Fibroblast of villous mesenchyme (primary cell): ENCODE data around the gene ROR1. TPM values are rescaled to one million over a fixed set of nuclear protein-coding genes. Genes with fewer than 3 reads are reported as not detected.

ENCODE experiments used
- DNase-seq: peaks from one replicate; pipeline ENCODE4 v3.0.0-alpha.2; 2010; ENCODE audit warnings: low read depth
- H3K4me3 ChIP-seq: 2 replicates; pipeline ENCODE4 v1.5.1; 2011; ENCODE audit warnings: low read depth, mild to moderate bottlenecking, low read length
- total RNA-seq: library from RNA; depleted of rRNA; stranded (reverse); fragments of >200 nt; gene quantifications from 2 replicates; pipeline ENCODE4 v1.2.3, GENCODE V29; 2012
- TF ChIP-seq, protein P1 (sequence below): IDR thresholded peaks from 2 replicates; pipeline ENCODE4 v1.5.1; 2012; ENCODE audit warnings: low read depth, mild to moderate bottlenecking, low read length; ENCODE audit not compliant: insufficient read depth

Gene ROR1
- total RNA-seq, 1 donor = 8.6 TPM

DNA sequence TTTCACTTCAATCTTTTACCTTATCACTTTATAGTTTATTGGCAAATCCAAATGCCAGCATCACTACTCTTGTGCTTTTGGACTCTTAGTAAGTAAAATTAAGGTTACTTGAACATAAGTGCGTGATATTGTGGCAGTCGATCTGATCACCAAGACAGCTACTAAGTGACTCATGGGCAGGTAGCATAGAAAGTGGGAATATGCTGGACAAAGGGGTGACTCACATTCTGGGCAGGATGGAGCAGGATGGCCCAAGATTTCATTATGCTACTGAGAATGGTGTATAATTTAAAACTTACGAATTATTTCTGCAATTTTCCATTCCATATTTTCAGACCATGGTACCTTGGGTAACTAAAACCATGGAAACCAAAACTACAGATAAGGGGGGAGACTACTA, 120.2 kb downstream of the ROR1 start:
- TF ChIP-seq, protein P1, sequence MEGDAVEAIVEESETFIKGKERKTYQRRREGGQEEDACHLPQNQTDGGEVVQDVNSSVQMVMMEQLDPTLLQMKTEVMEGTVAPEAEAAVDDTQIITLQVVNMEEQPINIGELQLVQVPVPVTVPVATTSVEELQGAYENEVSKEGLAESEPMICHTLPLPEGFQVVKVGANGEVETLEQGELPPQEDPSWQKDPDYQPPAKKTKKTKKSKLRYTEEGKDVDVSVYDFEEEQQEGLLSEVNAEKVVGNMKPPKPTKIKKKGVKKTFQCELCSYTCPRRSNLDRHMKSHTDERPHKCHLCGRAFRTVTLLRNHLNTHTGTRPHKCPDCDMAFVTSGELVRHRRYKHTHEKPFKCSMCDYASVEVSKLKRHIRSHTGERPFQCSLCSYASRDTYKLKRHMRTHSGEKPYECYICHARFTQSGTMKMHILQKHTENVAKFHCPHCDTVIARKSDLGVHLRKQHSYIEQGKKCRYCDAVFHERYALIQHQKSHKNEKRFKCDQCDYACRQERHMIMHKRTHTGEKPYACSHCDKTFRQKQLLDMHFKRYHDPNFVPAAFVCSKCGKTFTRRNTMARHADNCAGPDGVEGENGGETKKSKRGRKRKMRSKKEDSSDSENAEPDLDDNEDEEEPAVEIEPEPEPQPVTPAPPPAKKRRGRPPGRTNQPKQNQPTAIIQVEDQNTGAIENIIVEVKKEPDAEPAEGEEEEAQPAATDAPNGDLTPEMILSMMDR = no peak
- H3K4me3 ChIP-seq = no peak overlapping the region
- DNase-seq = no peak

DNA sequence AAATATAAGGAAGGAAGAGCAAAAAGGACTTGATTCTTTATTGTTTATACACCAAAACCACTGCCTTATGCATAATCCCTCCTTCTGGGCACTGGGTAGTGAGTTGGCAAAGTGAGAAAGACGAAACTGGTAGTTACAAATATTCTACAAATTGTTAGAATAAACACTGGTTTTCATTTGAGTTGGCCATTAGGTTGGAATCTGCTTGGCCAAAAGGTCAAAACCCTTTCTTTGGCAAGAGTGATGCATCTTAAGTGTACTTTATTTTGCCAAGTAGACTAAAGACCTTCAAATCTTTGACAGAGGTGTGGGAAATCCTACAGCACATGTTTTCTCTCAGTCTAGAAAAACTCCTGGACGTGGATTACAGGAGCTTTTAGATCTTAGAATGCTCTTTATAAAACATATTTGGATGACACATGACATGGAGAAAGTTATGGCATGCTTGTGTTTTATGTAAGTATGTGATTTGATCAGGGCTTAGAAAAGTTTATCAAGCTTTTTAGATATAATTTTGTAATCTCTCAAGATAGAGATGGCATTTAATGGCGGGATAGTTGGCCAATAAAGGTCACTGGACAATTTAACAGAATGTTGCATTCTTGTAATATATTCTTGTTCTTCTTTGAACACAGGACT, 120.9 kb downstream of the ROR1 start:
- TF ChIP-seq, protein P1 = no peak
- no peak overlapping the region for H3K4me3 ChIP-seq
- no peak for DNase-seq

DNA sequence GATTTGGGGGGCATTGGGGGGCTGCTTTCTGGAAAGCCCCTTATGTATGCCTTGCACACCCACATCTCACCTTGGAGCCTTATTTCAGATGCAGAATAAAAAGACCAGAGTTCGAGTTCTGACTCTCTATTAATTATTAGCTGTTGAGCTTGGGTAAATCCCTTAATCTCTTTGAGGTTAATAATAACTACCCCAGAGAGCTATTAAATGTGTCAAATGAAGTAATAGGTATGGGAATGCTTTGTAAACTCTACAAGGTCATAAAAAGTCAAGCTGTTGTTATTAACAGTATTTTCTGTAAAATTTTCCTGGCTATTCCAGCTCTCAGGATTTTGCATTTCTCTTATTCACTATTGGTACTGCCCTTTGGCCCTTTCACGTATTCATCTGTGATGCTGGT, 122.9 kb downstream of the ROR1 start:
- peak; percentile 49 for DNase-seq
- TF ChIP-seq, protein P1 = no peak
- no peak overlapping the region for H3K4me3 ChIP-seq

DNA sequence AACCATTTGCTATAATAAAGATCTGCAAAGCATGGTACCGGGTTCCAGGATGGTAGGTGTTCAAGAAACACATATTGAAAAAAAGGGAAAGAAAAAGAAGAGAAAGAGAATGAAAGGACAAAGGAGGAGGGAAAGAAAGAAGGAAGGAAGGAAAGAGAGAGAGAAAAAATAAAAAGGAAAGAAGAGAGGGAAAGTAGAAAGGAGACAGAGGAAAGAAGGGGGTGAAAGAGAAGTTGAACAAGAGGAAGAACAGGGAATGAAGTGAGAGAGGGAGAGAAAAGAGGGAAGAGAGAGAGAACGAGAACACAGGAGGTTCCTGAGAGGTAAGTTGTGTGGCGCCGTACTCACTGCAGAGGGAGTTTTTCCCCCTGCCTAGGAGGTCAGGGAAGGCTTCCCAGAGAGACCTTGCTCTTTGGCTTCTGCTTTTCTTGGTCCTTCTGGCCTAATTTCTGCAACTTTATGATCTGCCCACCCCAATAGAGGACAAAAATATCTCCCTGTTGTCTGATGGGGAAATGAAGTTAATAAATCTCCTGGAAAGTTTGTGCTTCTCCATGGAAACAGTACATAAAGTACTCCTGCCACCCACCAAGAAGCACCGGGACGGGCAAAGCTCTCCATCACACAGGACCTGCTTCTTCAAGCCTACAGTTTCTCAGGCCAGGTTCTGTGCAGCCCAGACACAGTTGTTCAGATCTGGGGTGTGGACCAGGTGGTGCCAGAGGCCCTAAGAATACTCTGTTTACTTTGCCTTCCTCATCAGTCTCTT, 124.8 kb downstream of the ROR1 start:
- H3K4me3 ChIP-seq = no peak overlapping the region
- TF ChIP-seq, protein P1 = no peak
- DNase-seq = no peak

DNA sequence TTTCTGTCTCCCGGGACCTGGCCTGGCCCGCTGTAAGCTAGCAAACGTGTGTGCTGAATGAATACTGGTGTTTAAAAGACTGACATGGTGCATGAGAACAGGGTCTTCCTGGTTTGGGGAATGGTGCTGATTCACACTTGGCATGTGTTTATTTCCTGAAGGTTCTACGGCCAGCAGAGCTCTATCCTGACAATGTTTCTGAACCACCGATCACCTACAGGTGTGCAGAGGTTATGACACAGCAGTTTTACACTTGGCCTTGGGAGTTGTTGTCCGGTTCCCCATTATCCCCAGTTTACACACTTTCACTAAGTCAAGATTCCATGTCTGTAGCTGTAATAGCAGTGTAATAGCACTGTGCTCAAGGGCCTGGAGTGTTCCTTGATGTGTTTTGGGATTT, 127.3 kb downstream of the ROR1 start:
- TF ChIP-seq, protein P1 = no peak
- no peak overlapping the region for H3K4me3 ChIP-seq
- DNase-seq = no peak

DNA sequence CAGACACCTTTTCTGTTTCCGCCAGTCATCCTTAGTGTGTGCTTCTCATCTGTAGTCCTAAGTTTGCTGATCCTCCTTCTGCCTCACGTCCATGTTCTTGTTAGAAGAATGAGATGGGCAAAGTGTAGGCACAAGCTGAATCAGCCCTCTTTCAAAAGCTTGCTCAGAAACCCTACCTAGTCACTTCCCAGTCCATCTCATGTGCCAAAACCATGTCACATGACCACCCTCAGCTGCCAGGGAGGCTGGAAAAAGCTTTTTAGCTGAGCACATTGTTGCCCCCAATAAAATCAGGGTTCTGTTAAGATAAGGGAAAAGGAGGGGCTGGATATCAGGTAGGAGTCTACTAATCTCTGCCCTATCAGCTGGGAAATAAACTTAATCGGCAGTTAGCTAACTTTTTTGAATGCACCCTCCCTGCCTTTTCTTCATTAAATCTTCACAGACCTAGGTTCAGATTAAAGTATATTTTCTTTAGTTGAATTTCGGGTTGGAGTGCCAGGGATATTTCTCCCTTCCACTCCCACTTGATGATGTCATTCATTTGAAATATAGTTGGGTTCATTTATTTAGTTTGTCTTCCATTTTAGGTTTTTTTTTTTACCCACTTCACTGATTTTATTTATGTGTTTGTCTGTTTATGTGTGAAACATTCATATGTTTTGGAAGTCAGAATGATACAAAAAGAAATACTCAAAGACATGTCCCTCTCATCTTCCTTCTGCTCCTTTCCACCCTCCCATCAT, 129.2 kb downstream of the ROR1 start:
- TF ChIP-seq, protein P1 = no peak
- no peak overlapping the region for H3K4me3 ChIP-seq
- DNase-seq = no peak
